ENCODE results near the gene KIRREL3. TPM values are rescaled to one million over a fixed set of nuclear protein-coding genes. Genes with fewer than 3 reads are reported as not detected.

The KIRREL3 gene
- total and polyA plus RNA-seq, 9 of the 15 experiments (the other 6 are each of a cell fraction or from before 2014, with no cell fraction given), result 0.04 to 0.10 TPM; not detected in 7

DNA sequence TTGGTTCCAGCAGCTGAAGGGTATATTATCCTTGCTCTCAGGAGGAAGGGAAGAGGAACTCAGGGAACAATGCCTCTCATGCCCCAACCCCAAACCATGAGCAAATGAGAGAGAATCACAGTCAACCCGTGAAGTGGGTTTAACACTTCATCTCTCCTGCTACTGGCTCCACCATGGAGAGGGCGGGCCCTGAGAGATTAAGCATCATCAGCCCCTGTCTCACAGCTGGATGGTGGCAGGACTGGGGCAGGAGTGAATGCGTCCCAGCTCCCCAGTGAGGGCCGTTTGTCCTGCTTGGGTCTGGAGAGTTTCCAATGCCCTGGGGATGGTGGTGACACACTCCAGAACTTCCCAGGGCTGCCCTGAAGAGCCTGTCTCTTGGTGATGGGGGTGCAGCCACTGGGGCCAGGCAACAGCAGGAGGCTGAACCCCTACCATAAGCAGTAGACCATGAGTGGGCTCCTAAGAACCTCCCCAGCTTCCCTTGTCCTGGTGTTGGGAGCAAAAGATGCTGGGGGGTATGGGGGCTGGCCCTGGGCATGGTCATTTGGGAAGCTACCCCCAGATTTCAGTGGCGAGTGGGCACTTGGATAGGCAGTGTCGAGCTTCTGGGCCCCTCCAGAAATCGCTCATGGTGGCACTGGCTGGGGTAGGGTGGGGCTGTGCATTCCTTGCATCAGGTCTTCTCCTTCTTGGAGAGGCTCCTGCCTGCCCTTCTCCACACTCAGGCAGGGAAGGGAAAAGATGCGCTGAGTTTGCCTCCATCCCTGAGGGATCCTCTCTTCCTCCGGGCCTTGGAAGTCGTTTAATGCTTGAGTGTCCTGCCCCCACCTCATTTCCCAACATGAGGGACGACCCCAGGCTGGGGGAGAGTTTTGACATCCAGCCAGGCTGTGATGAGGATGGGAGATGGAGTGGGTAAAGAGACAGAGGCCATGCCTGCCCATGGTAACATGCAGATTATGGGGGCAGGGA, 487.5 kb downstream of the KIRREL3 start:
- no peaks in the 10 kb centered on the region for H3K36me3 ChIP-seq (ENCODE audit: control insufficient read depth, insufficient read depth, low read length)
- H3K27me3 ChIP-seq (ENCODE audit: control insufficient read depth in 2 of 2, insufficient read depth in 2 of 2, low read length in 2 of 2), result peaks cover 8 to 56% of the 10 kb centered on the region in 2 experiments
- no peaks in the 10 kb centered on the region for H3K79me2 ChIP-seq (ENCODE audit: control insufficient read depth, insufficient read depth, low read length)
- H3K27ac ChIP-seq (ENCODE audit: extremely low read depth, low read depth, low read length), result no peak overlapping the region
- no peak overlapping the region for H3K4me3 ChIP-seq
- no peak overlapping the region for H3K9ac ChIP-seq (ENCODE audit: insufficient read depth in 1 of 2, low read depth in 2 of 2, low read length in 2 of 2)
- H2AFZ ChIP-seq (ENCODE audit: low read depth, low read length), result no peak overlapping the region
- ATAC-seq (peak; percentile 25; the same call in 1 of the 3 replicates), DNase-seq (ENCODE audit: extremely low read depth in 1 of 4, low spot score in 3 of 4) (no peak), FAIRE-seq (no peak)
- no peaks in the 10 kb centered on the region for H3K4me1 ChIP-seq (replicated peaks in 1 of 2; ENCODE audit: control insufficient read depth in 2 of 2, insufficient read depth in 2 of 2, low read length in 2 of 2)
- BruUV-seq (replicated peaks), result no TSS peak
- 0% methylated on average over 10 of the region's 11 CpGs for WGBS (ENCODE audit: insufficient coverage, low coverage, missing lambda C conversion rate)
- no peaks in the 10 kb centered on the region for H3K9me3 ChIP-seq (replicated peaks; ENCODE audit: control insufficient read depth, insufficient read depth, low read depth, low read length)
- intact Hi-C loops (cut with micrococcal nuclease) (no loop called here), in situ Hi-C loops (cut with MboI) (no loop called here)
- no peak for TF ChIP-seq U2AF2 (optimal IDR thresholded peaks at IDR 0.05; ENCODE audit: low read depth, low read length)
- TF ChIP-seq, protein P1, sequence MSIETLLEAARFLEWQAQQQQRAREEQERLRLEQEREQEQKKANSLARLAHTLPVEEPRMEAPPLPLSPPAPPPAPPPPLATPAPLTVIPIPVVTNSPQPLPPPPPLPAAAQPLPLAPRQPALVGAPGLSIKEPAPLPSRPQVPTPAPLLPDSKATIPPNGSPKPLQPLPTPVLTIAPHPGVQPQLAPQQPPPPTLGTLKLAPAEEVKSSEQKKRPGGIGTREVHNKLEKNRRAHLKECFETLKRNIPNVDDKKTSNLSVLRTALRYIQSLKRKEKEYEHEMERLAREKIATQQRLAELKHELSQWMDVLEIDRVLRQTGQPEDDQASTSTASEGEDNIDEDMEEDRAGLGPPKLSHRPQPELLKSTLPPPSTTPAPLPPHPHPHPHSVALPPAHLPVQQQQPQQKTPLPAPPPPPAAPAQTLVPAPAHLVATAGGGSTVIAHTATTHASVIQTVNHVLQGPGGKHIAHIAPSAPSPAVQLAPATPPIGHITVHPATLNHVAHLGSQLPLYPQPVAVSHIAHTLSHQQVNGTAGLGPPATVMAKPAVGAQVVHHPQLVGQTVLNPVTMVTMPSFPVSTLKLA (conservative IDR thresholded peaks at IDR 0.05), result no peak
- no peak for TF ChIP-seq EGR1 (conservative IDR thresholded peaks at IDR 0.05)
- TF ChIP-seq KLF6 (CRISPR knock-in tag; IDR thresholded peaks at IDR 0.05; ENCODE audit: borderline replicate concordance), result no peak
- POLR2A ChIA-PET, result interaction anchor here (0.7 to 1.6 kb wide), 2 partner anchors 10 to 151 kb away, joined by 3 read pairs; no protein-coding TSS in a partner anchor
- H3K4me2 ChIP-seq (ENCODE audit: insufficient read depth, low read length), result no peak overlapping the region
- CTCF ChIA-PET (ENCODE audit: low intra/inter-chr PET ratio), result no interaction called here
- 0 out of 2 replicates have a peak, but pooled peaks cover 3% of the 10 kb centered on the region for H4K20me1 ChIP-seq (replicated peaks; ENCODE audit: control insufficient read depth, insufficient read depth, low read length)
- H3K9me1 ChIP-seq (ENCODE audit: control insufficient read depth, insufficient read depth, low read length), result no peaks in the 10 kb centered on the region

Measured in K562 (cell line).